Activated CD4-positive, alpha-beta T cell treated with anti-CD3 and anti-CD28 coated beads, Interleukin-2, amount 10 ng/mL, durations not matched to agents 7 days and 5 days (primary cell): Measurements from ENCODE around the gene HEATR1. TPM values are rescaled to one million over a fixed set of nuclear protein-coding genes. Genes with fewer than 3 reads are reported as not detected.
"Not testable (repeated sequence)": the region's sequence is repeated elsewhere in the genome, so short reads cannot be mapped to it uniquely, and the experiment has no call there.

Source experiments
- CTCF ChIA-PET: fragments of 350-600 bp; sonication (Branson Sonifier 250); formaldehyde crosslinking; loops from one replicate; lab custom pipeline; 2021; ENCODE audit warnings: antibody characterized with exemption; lab: Charles Lee
- POLR2A ChIA-PET: fragments of 350-600 bp; sonication (Branson Sonifier 250); formaldehyde crosslinking; loops from one replicate; lab custom pipeline; 2021; ENCODE audit warnings: antibody characterized with exemption; lab: Charles Lee
- DNase-seq: peaks from one replicate; pipeline ENCODE4 v3.0.0-alpha.2; 2020
- H3K27ac Mint-ChIP-seq: one replicate; pipeline ENCODE4 v1.8.0; 2021; ENCODE audit warnings: mild to moderate bottlenecking, moderate library complexity, mixed read lengths
- H3K27me3 Mint-ChIP-seq: one replicate; pipeline ENCODE4 v1.8.0; 2021; ENCODE audit warnings: mixed read lengths
- H3K36me3 Mint-ChIP-seq: one replicate; pipeline ENCODE4 v1.8.0; 2021; ENCODE audit warnings: low read depth, mixed read lengths
- H3K4me1 Mint-ChIP-seq: one replicate; pipeline ENCODE4 v1.8.0; 2021; ENCODE audit warnings: mixed read lengths
- H3K4me3 Mint-ChIP-seq: one replicate; pipeline ENCODE4 v1.8.0; 2021; ENCODE audit warnings: mild to moderate bottlenecking, moderate library complexity, mixed read lengths
- H3K9me3 Mint-ChIP-seq: one replicate; pipeline ENCODE4 v1.8.0; 2021; ENCODE audit warnings: mixed read lengths
- total RNA-seq, 2 experiments: library from RNA; stranded (reverse); gene quantifications; one replicate each; pipeline ENCODE4 v1.2.3, GENCODE V29; 2021

HEATR1 gene
- total RNA-seq, 2 experiments from 2014 or later: 45.6 to 48.2 TPM

DNA sequence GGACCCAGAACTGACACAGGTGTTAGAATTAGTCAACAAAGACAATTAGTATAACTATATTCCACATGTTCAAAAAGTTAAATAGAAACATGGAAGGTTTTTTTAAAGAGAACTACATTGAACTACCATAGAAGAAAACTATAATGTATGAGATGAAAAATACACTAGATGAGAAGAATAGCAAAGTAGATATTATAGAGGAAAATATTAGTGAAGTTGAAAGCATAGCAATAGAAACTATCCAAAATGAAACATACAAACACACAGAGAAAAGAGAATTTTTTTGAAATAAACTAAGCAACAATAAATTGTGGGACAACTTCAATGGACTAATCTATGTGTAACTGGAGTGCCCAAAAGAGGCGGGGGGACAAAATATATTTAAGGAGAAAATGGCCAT is 8.0 kb upstream of the HEATR1 start:
- H3K36me3 Mint-ChIP-seq: no peaks in the 10 kb centered on the region
- no peaks in the 10 kb centered on the region for H3K9me3 Mint-ChIP-seq
- ChIA-PET CTCF (no interaction called here), POLR2A (interaction anchor here (0.6 kb wide), 1 partner anchor 12 kb away, joined by 4 read pairs; no protein-coding TSS in a partner anchor)
- H3K27me3 Mint-ChIP-seq: peaks cover 48% of the 10 kb centered on the region
- no peak overlapping the region for H3K4me3 Mint-ChIP-seq
- DNase-seq: no peak
- no peak overlapping the region for H3K27ac Mint-ChIP-seq
- no peaks in the 10 kb centered on the region for H3K4me1 Mint-ChIP-seq

DNA sequence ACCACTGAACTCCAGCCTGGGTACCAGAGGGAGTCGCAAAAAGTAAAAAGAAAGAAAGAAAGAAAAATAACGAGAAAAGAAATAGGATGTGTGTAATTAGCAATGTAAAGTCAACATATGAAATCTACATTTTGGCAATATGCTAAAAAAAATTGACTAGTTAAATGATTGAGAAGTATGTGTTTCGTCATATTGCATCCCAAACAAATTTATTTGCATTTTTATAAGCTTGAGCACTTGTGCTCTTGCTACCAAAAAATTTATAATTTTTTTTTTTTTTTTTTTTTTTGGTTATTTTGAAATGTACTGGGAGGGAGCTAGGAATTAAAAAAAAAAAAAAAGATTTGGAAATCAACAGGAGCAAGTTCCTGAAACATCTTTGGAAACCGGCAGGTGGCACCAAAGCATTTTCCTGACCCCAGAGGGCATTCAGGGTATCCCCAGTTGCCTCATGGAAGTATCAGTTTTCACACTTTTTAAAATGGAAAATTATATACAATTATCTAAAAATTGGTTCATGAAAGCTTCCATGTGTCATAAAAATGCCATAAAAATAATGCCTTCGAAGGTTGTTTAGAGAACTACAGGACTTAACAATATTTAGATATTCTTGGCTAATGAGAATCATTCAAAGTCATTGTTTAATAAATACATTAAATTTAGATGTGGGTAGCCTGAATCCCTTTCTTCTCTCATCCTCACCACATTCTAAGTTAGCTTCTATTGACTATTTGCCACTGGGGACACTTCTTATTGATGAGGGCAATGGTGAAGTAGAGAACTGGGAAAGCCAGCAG is 4.8 kb upstream of the HEATR1 start:
- POLR2A ChIA-PET: no interaction called here
- Mint-ChIP-seq H3K4me3 (no peak overlapping the region), H3K4me1 (peaks cover 10% of the 10 kb centered on the region), H3K27ac (no peak overlapping the region), H3K27me3 (peaks cover 35% of the 10 kb centered on the region), H3K36me3 (no peaks in the 10 kb centered on the region), H3K9me3 (no peaks in the 10 kb centered on the region)
- DNase-seq: peak; percentile 15
- CTCF ChIA-PET: interaction anchor here (0.6 to 0.7 kb wide), 2 partner anchors 85 to 349 kb away, joined by 3 to 5 read pairs; no protein-coding TSS in a partner anchor

DNA sequence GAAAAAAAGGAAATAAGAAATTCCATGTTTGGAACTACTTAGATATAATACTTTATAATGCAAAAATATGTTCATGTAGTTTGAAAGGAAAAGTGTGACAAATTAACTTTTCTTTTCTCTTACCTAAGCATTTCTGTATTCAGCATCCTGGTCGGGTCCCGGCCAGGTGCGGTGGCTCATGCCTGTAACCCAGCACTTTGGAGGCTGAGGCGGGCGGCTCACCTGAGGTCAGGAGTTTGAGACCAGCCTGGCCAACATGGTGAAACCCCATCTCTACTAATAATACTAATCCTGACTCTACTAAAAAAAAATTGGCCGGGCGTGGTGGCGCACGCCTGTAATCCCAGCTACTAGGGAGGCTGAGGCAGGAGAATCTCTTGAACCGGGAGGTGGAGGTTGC is 3.3 kb upstream of the HEATR1 start:
- peaks cover 23% of the 10 kb centered on the region for H3K4me1 Mint-ChIP-seq
- H3K36me3 Mint-ChIP-seq, POLR2A ChIA-PET, H3K27ac Mint-ChIP-seq, CTCF ChIA-PET, DNase-seq, H3K9me3 Mint-ChIP-seq, H3K4me3 Mint-ChIP-seq: not testable (repeated sequence)
- H3K27me3 Mint-ChIP-seq: peaks cover 32% of the 10 kb centered on the region

DNA sequence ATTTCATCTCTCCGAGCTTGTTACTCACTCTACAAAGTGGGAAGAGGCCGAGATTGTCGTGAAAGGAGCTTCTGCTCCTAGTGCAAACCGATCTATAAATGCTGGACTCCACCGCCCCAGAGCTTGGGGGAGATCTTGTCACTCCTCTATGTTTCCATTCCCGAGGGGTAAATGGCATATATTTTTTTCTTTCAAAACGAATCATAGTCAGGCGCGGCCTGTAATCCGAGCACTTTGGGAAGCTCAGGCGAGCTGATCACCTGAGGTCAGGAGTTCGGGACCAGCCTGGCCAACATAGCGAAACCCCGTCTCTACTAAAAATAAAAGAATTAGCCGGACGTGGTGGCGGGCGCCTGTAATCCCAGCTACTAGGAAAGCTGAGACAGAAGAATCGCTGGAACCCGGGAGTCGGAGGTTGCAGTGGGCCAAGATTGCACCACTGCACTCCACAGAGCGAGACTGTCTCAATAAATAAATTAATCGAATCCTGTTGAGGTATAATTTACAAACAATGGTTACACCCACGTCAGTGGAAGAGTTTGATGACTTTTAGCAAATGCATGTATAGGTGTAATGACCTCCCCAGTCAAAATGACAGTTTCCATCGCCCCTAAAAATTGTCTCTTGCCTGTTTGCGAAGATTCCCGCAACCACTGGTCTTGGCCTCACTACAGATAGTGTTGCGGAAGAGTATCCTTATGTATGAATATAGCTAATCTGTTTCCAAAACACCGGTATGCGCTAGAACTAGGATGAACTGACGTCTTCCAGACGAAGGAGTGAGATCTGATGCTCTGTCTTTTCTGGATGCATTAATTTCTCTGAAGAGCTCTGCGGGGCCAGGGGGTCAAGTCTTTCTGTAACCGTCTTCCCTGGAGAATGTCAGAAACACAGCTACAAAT is 840 bp upstream of the HEATR1 start:
- peaks cover 23% of the 10 kb centered on the region for H3K36me3 Mint-ChIP-seq
- POLR2A ChIA-PET: interaction anchor here (0.6 kb wide), 1 partner anchor 11 kb away, joined by 3 read pairs; no protein-coding TSS in a partner anchor
- H3K4me3 Mint-ChIP-seq: peak overlapping the region; percentile 98
- H3K27me3 Mint-ChIP-seq: peaks cover 18% of the 10 kb centered on the region
- peak overlapping the region; percentile 97 for H3K27ac Mint-ChIP-seq
- no peak for DNase-seq
- H3K4me1 Mint-ChIP-seq: peaks cover 29% of the 10 kb centered on the region
- no peaks in the 10 kb centered on the region for H3K9me3 Mint-ChIP-seq
- CTCF ChIA-PET: interaction anchor here (0.8 to 1.5 kb wide), 2 partner anchors 9 to 43 kb away, joined by 3 to 4 read pairs; no protein-coding TSS in a partner anchor

DNA sequence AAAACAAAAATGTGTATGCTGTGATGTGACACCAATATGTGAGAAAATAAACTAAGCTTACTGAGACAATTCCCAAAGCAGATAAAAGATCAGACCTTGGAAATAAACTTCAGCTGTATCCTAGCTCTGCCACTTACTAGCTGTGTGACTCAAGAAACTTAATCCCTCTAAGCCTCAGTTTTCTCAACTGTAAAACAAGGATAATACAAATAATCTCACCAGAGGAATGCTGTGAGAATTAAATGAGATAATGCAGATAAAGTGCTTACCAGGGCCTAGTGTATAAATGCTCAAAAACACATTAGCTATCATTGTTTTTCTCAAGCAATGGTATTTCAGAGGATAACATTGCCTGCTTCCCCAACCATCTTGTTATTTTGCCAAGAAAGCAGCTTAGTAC is 2.1 kb downstream of the HEATR1 start:
- ChIA-PET POLR2A (interaction anchor here (0.6 kb wide), 1 partner anchor 306 kb away, joined by 8 read pairs; no protein-coding TSS in a partner anchor), CTCF (interaction anchor here (0.6 to 1.1 kb wide), 4 partner anchors 8 to 202 kb away, joined by 3 read pairs; no protein-coding TSS in a partner anchor)
- no peaks in the 10 kb centered on the region for H3K9me3 Mint-ChIP-seq
- H3K36me3 Mint-ChIP-seq: peaks cover 35% of the 10 kb centered on the region
- no peaks in the 10 kb centered on the region for H3K27me3 Mint-ChIP-seq
- H3K4me3 Mint-ChIP-seq: no peak overlapping the region
- no peak overlapping the region for H3K27ac Mint-ChIP-seq
- peaks cover 29% of the 10 kb centered on the region for H3K4me1 Mint-ChIP-seq
- DNase-seq: no peak

DNA sequence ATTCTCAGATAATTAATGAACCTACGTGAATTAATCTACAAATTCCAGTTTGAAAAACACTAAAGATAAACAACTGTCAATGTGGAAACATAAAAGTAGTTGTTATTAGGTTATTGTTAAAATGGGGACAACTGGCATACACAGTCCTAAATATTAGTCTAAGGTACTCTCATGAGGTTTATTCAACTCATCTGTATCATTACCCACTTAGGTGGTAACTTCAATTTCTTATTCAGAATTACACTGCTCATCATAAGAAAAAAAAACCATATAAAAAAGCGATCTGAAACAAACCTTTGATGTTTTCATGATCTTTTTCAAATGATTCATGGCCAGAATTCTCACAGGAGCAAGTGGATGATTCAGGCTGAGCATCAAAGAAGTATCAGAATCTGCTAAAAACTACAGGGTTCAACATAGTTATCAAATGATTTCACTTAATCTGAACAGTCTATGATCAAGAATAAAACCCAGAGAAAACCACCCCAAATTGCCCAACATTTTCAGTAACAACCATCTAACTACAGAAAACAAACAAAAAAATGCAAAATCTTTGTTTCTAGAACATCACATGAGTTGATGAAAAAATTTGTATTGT is 13.7 kb downstream of the HEATR1 start:
- H3K27me3 Mint-ChIP-seq: no peaks in the 10 kb centered on the region
- no peaks in the 10 kb centered on the region for H3K9me3 Mint-ChIP-seq
- no peak overlapping the region for H3K4me3 Mint-ChIP-seq
- no peak for DNase-seq
- POLR2A ChIA-PET: no interaction called here
- CTCF ChIA-PET: no interaction called here
- H3K27ac Mint-ChIP-seq: no peak overlapping the region
- H3K36me3 Mint-ChIP-seq: peaks cover 46% of the 10 kb centered on the region
- no peaks in the 10 kb centered on the region for H3K4me1 Mint-ChIP-seq

DNA sequence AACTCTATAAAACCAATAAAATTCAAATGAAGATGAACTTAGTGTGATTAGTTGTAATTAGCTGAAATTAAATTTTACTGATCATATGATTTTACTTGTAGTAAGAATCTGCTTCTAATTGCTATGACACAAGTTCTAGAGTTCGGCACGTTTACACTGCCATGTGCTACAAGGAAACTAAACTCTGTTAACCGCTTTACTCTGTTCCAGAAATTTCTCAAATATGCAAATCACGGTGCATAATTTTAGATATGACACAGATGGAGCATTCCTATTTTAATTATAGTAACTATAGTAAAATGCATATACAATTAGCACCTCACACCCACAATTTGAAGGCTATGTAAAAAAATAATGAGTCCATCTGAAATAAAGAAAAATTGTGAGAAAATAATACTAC is 14.8 kb downstream of the HEATR1 start:
- H3K36me3 Mint-ChIP-seq: peaks cover 48% of the 10 kb centered on the region
- CTCF ChIA-PET: interaction anchor here (0.6 kb wide), 1 partner anchor 65 kb away, joined by 5 read pairs; no protein-coding TSS in a partner anchor
- no peak overlapping the region for H3K4me3 Mint-ChIP-seq
- POLR2A ChIA-PET: no interaction called here
- no peak overlapping the region for H3K27ac Mint-ChIP-seq
- no peaks in the 10 kb centered on the region for H3K9me3 Mint-ChIP-seq
- no peak for DNase-seq
- no peaks in the 10 kb centered on the region for H3K4me1 Mint-ChIP-seq
- no peaks in the 10 kb centered on the region for H3K27me3 Mint-ChIP-seq

DNA sequence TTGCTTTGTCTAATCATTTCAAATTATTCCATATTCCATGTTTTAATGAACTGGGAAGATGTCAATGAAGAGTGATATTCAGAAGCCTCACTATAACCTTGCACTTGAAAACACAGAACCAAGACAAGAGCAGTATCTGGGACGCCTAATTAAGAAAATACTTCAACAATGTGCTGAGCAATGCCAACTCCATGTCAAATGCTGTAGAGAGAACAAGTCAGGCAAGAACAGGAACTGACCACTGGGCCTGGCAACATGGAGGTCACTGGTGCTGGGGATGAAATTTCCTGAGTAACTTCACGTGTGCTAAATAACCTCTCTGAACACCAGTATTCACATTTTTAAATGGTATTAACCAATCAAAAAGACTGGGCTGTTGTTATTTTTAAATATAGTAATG is 22.8 kb downstream of the HEATR1 start:
- H3K4me1 Mint-ChIP-seq: no peaks in the 10 kb centered on the region
- H3K27me3 Mint-ChIP-seq: no peaks in the 10 kb centered on the region
- H3K9me3 Mint-ChIP-seq: no peaks in the 10 kb centered on the region
- no peak for DNase-seq
- ChIA-PET CTCF (interaction anchor here (0.6 kb wide), 1 partner anchor 18 kb away, joined by 3 read pairs; no protein-coding TSS in a partner anchor), POLR2A (interaction anchor here (0.6 kb wide), 1 partner anchor 16 kb away, joined by 6 read pairs; no protein-coding TSS in a partner anchor)
- H3K4me3 Mint-ChIP-seq: no peak overlapping the region
- H3K27ac Mint-ChIP-seq: no peak overlapping the region
- peaks cover 54% of the 10 kb centered on the region for H3K36me3 Mint-ChIP-seq

DNA sequence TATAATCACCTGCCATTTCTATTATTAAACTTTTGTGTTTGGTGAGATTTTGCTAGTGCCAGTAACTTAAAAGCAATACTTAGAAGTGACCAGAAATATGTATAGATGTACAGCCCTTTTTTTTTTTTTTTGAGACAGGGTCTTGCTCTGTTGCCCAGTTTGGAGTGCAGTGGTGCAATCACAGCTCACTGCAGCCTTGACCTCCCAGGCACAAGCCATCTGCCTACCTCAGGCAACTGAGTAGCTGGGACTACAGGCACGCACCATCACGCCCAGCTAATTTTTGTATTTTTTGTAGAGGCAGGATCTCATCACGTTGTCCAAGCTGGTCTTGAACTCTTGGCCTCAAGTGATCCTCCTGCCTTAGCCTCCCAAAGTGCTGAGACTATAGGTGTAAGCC is 23.9 kb downstream of the HEATR1 start:
- H3K9me3 Mint-ChIP-seq, DNase-seq, H3K27ac Mint-ChIP-seq, H3K27me3 Mint-ChIP-seq, CTCF ChIA-PET, H3K4me3 Mint-ChIP-seq, POLR2A ChIA-PET, H3K4me1 Mint-ChIP-seq: not testable (repeated sequence)
- peaks cover 57% of the 10 kb centered on the region for H3K36me3 Mint-ChIP-seq

DNA sequence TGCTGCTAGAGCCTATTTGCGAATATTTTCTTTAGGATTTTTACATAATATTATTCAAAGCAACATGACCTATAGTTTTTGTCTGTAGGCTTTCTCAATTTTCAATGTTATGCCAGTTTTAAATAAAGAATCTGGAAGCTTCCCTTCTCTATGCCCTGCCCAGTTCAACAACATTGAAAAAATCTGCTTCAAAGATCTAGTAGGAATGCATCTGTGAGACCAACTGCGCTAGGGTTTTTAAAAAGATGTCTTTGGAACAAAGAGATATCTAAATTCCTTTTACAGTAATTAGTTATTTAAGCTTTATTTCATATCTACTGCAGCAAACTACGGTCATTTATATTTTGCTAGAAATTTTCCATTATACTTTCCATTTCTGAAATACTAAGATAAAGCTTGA is 25.7 kb downstream of the HEATR1 start:
- DNase-seq: no peak
- H3K4me3 Mint-ChIP-seq: no peak overlapping the region
- no peaks in the 10 kb centered on the region for H3K4me1 Mint-ChIP-seq
- H3K9me3 Mint-ChIP-seq: no peaks in the 10 kb centered on the region
- no peak overlapping the region for H3K27ac Mint-ChIP-seq
- ChIA-PET CTCF (interaction anchor here (0.9 kb wide), 1 partner anchor 472 kb away, joined by 3 read pairs; no protein-coding TSS in a partner anchor), POLR2A (no interaction called here)
- no peaks in the 10 kb centered on the region for H3K27me3 Mint-ChIP-seq
- peaks cover 52% of the 10 kb centered on the region for H3K36me3 Mint-ChIP-seq

DNA sequence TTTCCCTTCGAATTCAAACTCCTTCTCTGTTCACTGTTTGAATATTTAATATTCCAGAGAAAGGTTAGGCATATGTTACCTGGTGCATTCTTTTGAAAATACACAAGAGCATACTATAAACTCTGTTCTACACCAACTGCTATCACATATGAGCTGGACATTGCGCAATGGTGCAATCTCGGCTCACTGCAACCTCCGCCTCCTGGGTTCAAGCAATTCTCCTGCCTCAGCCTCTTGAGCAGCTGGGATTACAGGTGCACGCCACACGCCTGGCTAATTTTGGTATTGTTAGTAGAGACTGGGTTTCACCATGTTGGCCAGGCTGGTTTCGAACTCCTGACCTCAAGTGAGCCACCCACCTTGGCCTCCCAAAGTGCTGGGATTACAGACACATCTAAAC is 27.3 kb downstream of the HEATR1 start:
- CTCF ChIA-PET: not testable (repeated sequence)

DNA sequence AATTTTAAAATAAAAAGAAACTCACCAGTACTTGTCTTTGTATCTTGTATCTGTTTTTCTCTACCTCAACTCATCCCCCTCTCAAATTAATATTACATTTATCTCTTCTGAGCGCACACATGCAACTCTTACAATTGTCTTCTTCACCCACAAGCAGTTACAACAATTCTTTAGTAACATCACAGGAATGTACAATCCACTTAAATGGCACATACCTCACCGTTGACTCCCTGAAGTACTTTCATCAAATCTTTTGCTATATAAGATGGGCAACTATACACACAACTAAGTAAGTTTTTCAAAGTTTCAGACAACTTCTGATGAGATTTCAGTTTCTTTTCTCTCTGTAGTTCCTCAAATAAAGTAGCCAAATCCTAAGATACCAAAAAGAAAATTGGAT is 28.3 kb downstream of the HEATR1 start:
- peaks cover 46% of the 10 kb centered on the region for H3K36me3 Mint-ChIP-seq
- H3K4me3 Mint-ChIP-seq: no peak overlapping the region
- H3K4me1 Mint-ChIP-seq: no peaks in the 10 kb centered on the region
- no peaks in the 10 kb centered on the region for H3K9me3 Mint-ChIP-seq
- H3K27me3 Mint-ChIP-seq: no peaks in the 10 kb centered on the region
- ChIA-PET CTCF (no interaction called here), POLR2A (no interaction called here)
- DNase-seq: no peak
- H3K27ac Mint-ChIP-seq: no peak overlapping the region

More for the DNA sequence above, 27.3 kb downstream of the HEATR1 start:
- peaks cover 51% of the 10 kb centered on the region for H3K36me3 Mint-ChIP-seq
- POLR2A ChIA-PET, H3K27me3 Mint-ChIP-seq, H3K4me3 Mint-ChIP-seq, H3K4me1 Mint-ChIP-seq, DNase-seq, H3K9me3 Mint-ChIP-seq: not testable (repeated sequence)
- H3K27ac Mint-ChIP-seq: peak overlapping the region; percentile 25
